Breast epithelium (tissue), 4 donors: ENCODE results near the gene SLC22A15. TPM values are rescaled to one million over a fixed set of nuclear protein-coding genes. Genes with fewer than 3 reads are reported as not detected.

Source experiments
- DNase-seq, 2 donors: peaks; one replicate each; pipeline ENCODE4 v3.0.0-alpha.2; 2019; ENCODE audit warnings: low spot score in 2 of 2
- H3K27ac ChIP-seq, 2 donors: fragments of 200-600 bp; sonication (generic) in 1 of 2; one replicate each; pipeline ENCODE4 v1.5.1; 2016 to 2019; ENCODE audit warnings: mild to moderate bottlenecking in 1 of 2
- H3K27me3 ChIP-seq, 2 donors: fragments of 200-600 bp; sonication (generic) in 1 of 2; one replicate each; pipeline versions ENCODE4 v1.5.1 to v1.6.0; 2017 to 2019; ENCODE audit warnings: control low read depth in 1 of 2, mild to moderate bottlenecking in 1 of 2
- H3K36me3 ChIP-seq: fragments of 200-600 bp; one replicate; pipeline ENCODE4 v1.5.1; 2019
- H3K4me1 ChIP-seq, 2 donors: fragments of 200-600 bp; sonication (generic); one replicate each; pipeline ENCODE4 v1.5.1; 2016 to 2019; ENCODE audit warnings: control low read depth in 1 of 2
- H3K4me3 ChIP-seq, 3 donors: fragments of 200-600 bp; sonication (generic); 1 replicate in 2 of 3; 2 replicates in 1 of 3; pipeline ENCODE4 v1.5.1; 2016 to 2019; ENCODE audit warnings: mild to moderate bottlenecking in 3 of 3, moderate library complexity in 2 of 3
- H3K9me3 ChIP-seq, 2 donors: fragments of 200-600 bp; sonication (generic) in 1 of 2; one replicate each; pipeline ENCODE4 v1.5.1; 2016 to 2019; ENCODE audit warnings: control low read depth in 1 of 2
- POLR2A ChIP-seq: fragments of 450-650 bp; IDR thresholded peaks from one replicate; pipeline ENCODE4 v1.6.1; 2016; ENCODE audit warnings: antibody characterized with exemption, mild to moderate bottlenecking, moderate library complexity
- POLR2AphosphoS5 ChIP-seq, 3 donors: sonication (generic); formaldehyde crosslinking; IDR thresholded peaks; one replicate each; pipeline ENCODE4 v1.6.1; 2017; ENCODE audit warnings: antibody characterized with exemption in 3 of 3
- intact Hi-C: fragments of 100-400 bp; cut with DNase I; formaldehyde crosslinking; loops from one replicate; pipeline ENCODE4 v1.15.1; 2023; ENCODE audit warnings: low total_unique reads
- total RNA-seq, 3 donors: library from RNA; depleted of rRNA; stranded (reverse); fragments of >200 nt; gene quantifications; one replicate each; pipeline ENCODE4 v1.1.0, GENCODE V29; 2016
- TF ChIP-seq, protein P1 (sequence below), 3 donors: fragments of 450-650 bp; IDR thresholded peaks; one replicate each; pipeline ENCODE4 v1.5.1; 2016 to 2017; ENCODE audit warnings: antibody characterized with exemption in 3 of 3, mild to moderate bottlenecking in 3 of 3, moderate library complexity in 3 of 3

Gene SLC22A15
- total RNA-seq, 3 donors from 2014 or later: 5.6 to 10.1 (median 7.8) TPM

DNA sequence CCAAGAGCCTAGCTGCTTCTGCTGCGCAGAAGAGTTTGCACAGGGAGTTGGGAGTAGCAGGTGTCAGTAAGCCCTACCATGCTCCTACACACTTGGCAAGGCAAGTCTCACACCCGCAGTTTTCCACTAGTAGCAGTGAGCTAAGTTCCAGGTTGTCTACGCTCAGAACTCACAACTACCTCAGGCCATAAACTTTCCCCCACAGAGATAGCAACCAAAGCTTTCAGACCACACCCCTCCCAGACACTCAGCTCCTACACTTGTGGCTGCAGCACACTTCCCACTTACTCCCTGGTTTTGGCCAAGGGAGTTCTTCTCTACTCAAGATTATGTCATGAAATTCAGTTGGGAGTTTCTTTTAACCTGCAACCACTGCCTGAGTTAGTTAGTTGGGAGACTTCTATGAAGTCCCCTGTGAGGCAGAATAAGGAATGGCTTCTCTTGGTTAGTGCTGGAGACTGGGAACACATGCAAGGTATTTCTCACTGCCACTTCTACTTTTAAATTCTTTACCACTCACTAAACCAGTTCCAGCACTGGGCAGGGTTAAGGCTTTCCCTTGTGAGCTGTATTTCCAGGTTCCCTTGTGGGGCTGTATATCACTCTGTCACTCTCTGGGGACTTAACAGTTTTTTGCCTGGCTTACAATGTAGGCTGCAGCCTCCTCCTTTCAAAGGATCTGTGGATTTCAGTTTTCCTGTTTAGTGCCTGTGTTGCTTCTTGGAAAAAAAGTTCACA lies 116.6 kb downstream of the SLC22A15 start:
- H3K27ac ChIP-seq: no peak overlapping the region
- H3K27me3 ChIP-seq: no peaks in the 10 kb centered on the region
- peaks cover 11 to 42% of the 10 kb centered on the region in 2 donors for H3K9me3 ChIP-seq
- H3K4me1 ChIP-seq: no peaks in the 10 kb centered on the region
- TF ChIP-seq POLR2AphosphoS5 (IDR thresholded peaks at IDR 0.05): no peak
- TF ChIP-seq, protein P1, sequence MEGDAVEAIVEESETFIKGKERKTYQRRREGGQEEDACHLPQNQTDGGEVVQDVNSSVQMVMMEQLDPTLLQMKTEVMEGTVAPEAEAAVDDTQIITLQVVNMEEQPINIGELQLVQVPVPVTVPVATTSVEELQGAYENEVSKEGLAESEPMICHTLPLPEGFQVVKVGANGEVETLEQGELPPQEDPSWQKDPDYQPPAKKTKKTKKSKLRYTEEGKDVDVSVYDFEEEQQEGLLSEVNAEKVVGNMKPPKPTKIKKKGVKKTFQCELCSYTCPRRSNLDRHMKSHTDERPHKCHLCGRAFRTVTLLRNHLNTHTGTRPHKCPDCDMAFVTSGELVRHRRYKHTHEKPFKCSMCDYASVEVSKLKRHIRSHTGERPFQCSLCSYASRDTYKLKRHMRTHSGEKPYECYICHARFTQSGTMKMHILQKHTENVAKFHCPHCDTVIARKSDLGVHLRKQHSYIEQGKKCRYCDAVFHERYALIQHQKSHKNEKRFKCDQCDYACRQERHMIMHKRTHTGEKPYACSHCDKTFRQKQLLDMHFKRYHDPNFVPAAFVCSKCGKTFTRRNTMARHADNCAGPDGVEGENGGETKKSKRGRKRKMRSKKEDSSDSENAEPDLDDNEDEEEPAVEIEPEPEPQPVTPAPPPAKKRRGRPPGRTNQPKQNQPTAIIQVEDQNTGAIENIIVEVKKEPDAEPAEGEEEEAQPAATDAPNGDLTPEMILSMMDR (IDR thresholded peaks at IDR 0.05): no peak
- TF ChIP-seq POLR2A: no peak
- intact Hi-C loops: no loop called here
- H3K4me3 ChIP-seq: no peak overlapping the region
- no peaks in the 10 kb centered on the region for H3K36me3 ChIP-seq
- no peak for DNase-seq

DNA sequence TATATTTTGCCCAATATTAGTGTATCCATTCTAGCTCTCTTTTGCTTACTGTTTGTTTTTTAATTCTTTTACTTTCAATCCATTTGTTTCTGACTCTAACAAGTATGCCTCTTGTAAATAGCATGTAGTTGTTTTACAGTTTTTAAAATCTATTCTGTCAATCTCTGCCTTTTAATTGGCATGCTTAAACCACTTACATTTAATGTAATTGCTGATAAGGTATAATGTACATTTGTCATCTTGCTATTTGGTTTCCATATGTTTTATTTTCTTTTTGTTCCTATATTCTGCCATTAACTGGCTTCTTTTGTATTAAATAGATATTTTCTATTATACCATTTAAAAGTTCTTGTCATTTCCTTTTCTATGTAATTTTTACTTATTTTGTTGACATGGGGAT lies 118.7 kb downstream of the SLC22A15 start:
- no peak for TF ChIP-seq POLR2A
- TF ChIP-seq, protein P1 (IDR thresholded peaks at IDR 0.05): no peak
- no peak overlapping the region for H3K4me3 ChIP-seq
- H3K36me3 ChIP-seq: no peaks in the 10 kb centered on the region
- H3K4me1 ChIP-seq: no peaks in the 10 kb centered on the region
- H3K9me3 ChIP-seq: peaks cover 5 to 33% of the 10 kb centered on the region in 2 donors
- intact Hi-C loops: no loop called here
- H3K27ac ChIP-seq: no peak overlapping the region
- DNase-seq: no peak
- H3K27me3 ChIP-seq: no peaks in the 10 kb centered on the region

DNA sequence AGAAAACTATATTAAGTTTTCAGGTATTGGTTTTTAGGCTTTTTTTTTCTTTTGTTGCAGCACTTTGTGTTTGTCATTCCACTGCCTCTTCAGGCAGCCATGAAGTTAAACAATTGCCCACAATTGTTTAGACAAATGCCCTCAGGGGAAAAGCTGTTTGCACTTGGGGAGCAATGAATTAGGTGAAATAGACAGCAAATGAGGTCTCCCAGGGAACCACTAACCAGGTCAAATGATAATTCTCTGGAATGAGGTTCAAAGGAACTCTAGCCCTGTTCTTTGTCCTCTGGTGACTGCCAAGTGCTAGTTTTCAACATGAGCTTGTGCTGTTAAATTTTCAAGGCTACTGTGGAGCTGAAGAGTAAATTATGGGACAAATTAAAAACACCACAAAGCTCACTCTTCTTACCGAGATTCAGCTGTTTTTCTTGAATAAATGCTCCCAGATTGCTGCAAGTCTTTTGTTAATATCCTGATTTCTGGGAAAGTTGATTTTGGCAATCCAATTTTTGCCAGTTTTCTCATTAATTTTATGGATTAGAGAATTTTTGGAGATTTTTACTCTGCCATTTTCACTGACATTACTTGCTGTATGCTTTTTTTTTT lies 119.8 kb downstream of the SLC22A15 start:
- Histone ChIP-seq H3K27ac (no peak overlapping the region), H3K36me3 (no peaks in the 10 kb centered on the region), H3K4me1 (no peaks in the 10 kb centered on the region), H3K27me3 (no peaks in the 10 kb centered on the region), H3K4me3 (no peak overlapping the region), H3K9me3 (peaks cover 5 to 23% of the 10 kb centered on the region in 2 donors)
- TF ChIP-seq POLR2A (no peak), POLR2AphosphoS5 (IDR thresholded peaks at IDR 0.05) (no peak)
- TF ChIP-seq, protein P1 (IDR thresholded peaks at IDR 0.05): no peak
- intact Hi-C loops: no loop called here
- no peak for DNase-seq

DNA sequence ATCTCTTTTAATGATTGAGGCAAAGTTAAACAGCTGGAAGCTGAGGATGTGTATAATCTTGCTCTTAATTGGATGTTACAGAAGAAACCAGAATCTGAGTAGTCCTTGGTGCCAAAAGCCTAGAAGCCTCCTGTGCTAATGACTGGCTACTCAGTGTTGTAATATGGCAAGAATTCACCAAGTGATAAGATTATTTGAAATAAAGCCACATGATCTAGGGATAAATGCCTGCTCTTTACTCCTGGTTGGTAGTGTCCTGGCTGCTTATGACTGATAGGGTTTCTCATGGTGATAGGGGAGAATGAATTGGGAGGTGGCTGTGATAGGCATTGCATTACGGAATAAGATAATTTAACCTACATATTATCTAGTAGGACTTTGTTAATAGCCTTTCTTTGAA lies 121.3 kb downstream of the SLC22A15 start:
- DNase-seq: no peak
- Histone ChIP-seq H3K36me3 (no peaks in the 10 kb centered on the region), H3K27me3 (no peaks in the 10 kb centered on the region), H3K27ac (no peak overlapping the region), H3K4me1 (no peaks in the 10 kb centered on the region), H3K9me3 (peaks cover 0 to 19% of the 10 kb centered on the region in 2 donors), H3K4me3 (no peak overlapping the region)
- intact Hi-C loops: no loop called here
- TF ChIP-seq, protein P1 (IDR thresholded peaks at IDR 0.05): no peak
- no peak for TF ChIP-seq POLR2AphosphoS5 (IDR thresholded peaks at IDR 0.05)
- TF ChIP-seq POLR2A: no peak

DNA sequence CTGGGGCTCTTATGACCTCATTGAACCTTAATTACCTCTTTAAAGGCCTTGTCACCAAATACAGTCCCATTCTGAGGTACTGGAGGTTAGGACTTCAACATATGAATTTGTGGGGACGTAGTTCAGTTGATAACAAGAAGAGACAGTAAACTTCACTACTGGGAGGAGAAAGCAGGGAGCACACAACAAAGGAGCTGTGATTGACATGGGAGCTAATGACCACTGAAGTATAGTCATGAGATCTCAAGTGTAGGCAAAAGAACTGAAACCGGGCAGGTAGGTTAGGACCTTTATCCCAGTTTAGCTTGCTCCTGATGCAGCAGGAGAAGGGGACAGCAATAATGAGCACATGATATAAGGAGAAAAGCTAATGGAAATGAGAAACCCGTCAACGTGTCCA lies 123.1 kb downstream of the SLC22A15 start:
- TF ChIP-seq, protein P1 (IDR thresholded peaks at IDR 0.05): no peak
- TF ChIP-seq POLR2A: no peak
- TF ChIP-seq POLR2AphosphoS5 (IDR thresholded peaks at IDR 0.05): no peak
- H3K27ac ChIP-seq: no peak overlapping the region
- no peak for DNase-seq
- intact Hi-C loops: no loop called here
- H3K27me3 ChIP-seq: no peaks in the 10 kb centered on the region
- no peaks in the 10 kb centered on the region for H3K4me1 ChIP-seq
- H3K36me3 ChIP-seq: no peaks in the 10 kb centered on the region
- H3K4me3 ChIP-seq: no peak overlapping the region
- H3K9me3 ChIP-seq: peaks cover 0 to 18% of the 10 kb centered on the region in 2 donors
